Hippocampal formation (tissue), 2 donors: ENCODE results near the gene TRIM44.
"Not testable (repeated sequence)": the region's sequence is repeated elsewhere in the genome, so short reads cannot be mapped to it uniquely, and the experiment has no call there.

Source experiments
- DNase-seq, 2 donors: peaks; one replicate each; lab custom pipeline; 2025; lab: John Stamatoyannopoulos, UW

TRIM44 gene

DNA sequence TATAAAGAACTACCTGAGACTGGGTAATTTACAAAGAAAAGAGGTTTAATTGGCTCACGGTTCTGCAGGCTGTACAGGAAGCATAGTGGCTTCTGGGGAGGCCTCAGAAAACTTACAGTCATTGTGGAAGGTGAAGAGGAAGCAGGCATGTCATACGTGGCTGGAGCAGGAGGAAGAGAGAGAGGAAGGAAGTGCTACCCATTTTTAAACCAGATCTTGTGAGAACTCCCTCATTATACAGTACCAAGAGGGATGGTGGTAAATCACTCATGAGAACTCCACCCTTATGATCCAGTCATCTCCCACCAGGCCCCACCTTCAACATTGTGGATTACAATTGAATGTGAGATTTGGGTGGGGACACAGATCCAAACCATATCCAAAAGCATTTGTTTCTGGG, 53.1 kb downstream of the TRIM44 start:
- not testable (repeated sequence) for DNase-seq

DNA sequence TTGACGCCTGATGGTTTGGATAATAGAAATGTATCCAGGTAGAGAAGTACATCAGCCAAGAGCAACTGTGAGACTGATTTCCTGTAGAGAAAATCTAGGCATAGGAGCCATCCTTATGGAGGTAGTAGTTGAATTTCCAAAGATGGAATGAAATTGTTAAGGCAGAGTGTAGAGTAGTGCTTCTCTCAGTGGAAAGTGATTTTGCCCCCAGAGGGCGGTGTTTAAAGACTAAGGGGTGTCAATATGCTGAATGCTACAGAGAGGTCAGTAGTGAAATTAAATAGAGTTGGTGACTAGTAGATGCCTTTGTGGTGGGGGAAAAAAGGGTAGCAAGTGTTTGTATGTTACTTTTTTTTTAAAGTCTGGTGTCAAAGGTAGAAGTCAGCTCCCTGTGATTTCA, 54.5 kb downstream of the TRIM44 start:
- DNase-seq, result no peak

DNA sequence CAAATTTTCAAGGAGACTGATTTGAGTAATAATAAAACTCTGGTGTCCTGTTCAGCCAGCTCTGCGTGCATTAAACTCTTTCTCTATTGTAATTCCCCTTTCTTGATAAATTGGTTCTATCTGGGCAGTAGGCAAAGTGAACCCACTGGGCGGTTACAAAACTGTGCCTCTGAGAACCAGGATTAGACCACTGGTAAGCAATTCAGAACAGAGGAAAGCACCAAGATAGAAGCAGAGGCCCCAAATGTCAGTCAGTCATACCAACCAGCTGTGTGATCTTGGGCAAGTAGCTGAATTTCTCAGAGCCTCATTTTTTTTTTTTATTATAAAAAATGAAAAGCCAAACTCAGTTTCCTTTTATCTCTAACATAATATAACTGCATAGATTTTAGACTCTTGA, 54.9 kb downstream of the TRIM44 start:
- no peak for DNase-seq

DNA sequence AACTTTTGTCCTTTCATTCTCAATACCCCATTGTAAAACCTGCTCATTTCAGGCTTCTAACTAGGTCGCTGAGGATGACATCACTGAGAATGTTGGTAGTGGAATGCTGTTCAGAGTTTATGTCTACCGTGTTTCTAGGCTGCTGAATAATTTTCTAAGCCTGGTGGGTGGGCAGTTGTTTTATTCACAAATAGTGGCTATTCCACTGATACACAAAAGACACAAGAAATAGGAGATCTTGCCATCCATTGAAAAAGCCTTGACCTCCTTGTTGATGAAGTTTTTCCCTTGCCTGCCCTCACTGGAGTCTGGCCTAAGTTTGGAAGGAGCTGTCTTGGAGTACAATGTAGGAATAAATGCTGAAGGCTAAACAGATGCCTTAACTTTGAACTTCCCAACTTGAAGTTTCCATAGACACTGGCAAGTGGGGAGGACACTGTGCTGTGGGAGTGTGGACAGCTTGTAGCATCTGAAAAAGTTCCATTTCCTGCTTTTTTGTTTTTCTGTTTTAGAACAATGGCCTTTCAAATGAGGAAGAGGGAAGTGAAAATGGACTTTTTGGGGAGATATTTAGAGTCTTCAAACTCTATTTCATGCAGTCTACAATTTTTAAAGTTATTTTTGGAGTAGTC, 59.2 kb downstream of the TRIM44 start:
- DNase-seq, result peak in 1 of 2 donors; percentile 20

DNA sequence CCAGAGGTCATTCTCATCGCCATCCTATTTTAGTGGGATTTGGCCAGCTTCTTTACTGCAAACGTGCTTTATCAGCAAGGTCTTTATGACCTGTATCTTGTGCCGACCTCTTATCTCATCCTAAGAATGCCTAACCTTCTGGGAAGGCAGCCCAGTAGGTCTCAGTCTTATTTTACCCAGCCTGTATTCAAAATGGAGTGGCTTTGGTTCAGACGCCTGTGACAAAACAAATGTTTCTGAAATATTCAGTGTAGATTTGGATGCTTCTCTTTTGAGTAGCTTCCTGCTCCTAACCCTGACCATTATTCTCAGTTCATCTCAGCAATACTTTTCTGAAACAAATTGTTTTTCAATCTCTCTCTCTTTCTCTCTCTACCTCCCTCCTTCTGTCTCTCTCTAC, 60.1 kb downstream of the TRIM44 start:
- no peak for DNase-seq

DNA sequence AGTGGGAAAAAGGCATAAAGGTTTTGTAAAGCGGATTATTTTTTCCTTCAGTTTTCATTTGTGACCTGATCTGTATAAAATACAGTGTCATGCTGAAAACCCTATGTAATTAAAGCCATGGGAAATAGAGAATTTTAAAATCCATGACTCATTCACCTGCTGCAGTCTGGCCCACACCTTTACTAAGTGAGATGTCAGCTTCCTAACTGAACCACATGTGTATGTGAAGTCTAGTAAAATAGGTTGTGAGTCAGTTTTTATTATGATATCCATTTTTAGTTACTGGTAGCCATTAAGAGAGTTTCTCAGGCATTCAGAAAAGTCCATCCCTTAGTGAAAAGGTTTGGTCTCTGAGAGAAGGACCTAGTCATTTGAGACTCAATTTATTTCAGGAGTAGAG, 60.9 kb downstream of the TRIM44 start:
- no peak for DNase-seq

DNA sequence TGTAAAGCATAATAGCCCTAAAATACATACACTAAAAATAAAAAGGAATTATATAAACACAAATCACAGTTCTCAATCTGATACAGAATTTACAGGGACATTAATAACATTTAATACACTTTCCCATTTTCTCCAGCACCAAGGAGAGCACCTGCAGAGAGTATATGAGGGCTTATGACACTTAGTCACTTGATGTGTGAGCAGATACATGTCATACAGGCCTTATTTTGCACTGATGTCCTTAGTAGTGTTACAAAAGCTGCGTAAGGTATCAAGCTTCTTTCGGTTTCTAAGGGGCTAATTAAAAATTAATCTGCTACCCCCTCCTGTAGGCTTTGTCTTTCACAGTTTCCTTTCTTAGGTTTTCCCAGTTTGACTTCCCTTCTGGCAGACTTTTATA, 61.3 kb downstream of the TRIM44 start:
- DNase-seq, result no peak

DNA sequence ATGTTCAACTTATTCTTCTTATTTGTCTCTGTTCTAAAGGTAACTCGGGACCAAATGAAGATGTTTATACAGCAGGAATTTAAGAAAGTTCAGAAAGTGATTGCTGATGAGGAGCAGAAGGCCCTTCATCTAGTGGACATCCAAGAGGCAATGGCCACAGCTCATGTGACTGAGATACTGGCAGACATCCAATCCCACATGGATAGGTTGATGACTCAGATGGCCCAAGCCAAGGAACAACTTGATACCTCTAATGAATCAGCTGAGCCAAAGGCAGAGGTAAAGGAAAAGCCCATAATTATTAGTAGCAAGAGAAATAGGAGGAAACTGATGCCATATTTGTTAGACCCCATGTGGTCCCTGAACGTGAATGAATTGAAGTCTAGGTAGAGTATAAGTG, 63.3 kb downstream of the TRIM44 start:
- DNase-seq, result no peak

DNA sequence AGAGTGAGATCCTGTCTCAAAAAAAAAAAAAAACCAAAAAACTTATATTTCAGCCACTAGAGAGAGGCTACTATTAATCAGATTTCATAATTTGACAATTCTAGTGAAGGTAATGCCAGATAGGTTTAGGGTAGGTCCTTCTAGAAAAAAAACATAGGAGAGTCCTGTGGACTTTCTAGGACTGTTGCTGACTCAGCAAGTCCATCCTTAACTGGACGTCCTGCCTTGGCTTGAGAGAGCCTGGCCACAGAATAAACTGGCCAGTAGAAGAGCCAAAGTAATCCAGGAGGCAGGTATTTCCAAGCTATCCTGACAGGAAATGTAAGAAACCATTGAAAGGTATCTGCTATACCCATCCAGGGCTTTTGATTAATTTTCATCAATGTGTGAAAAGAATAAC, 64.6 kb downstream of the TRIM44 start:
- no peak for DNase-seq

DNA sequence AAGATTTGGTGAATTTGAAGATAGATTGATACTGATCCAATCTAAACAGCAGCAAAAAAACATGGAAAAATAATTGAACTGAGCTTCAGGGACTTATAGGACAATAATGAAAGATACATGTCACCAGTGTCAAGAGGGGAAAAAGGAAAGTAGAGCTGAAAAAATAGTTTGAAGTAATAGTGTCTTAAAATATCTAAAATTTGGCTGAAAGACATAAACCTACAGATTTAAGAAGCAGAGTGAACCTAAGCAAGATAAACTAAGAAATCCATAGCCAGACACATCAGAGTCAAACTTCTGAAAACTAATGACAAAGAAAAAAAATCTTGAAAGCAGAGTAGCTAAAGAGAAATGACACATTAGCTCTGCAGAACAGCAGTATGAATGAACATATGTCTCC, 67.7 kb downstream of the TRIM44 start:
- DNase-seq, result no peak

DNA sequence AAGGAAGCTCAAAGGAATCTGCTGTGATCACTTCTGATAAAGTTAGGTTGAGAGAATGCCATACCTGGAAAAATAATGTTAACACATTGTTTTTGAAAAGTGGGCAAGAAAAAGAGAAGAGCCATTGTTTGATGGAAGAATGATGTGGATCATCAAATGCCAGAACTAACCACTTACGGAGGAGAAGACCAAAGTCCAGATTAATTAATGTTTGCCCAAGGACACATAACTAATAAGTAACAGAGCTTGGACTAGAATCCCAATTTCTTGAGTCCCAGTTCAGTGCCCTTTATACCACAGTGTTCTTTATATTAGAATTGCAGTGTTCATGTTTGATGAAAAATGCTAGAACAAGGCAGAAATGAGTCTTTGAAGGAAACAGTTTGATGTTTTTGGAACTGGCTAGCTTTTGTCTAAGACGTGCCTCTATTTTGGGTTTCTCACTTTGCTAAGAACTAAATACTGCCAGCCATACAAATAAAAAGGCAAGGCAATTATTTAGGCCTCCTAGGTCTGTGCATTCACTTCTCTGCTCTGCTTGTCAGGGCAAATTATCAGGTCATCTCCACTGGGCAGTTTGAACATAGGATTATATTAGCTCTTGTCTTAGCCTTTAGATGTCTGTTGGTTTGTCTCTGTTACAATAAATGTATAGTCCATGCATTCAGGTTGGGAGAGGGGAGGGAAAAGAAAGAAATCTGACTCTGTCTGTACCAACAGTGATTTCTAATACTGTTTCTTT, 72.3 kb downstream of the TRIM44 start:
- DNase-seq, result no peak

DNA sequence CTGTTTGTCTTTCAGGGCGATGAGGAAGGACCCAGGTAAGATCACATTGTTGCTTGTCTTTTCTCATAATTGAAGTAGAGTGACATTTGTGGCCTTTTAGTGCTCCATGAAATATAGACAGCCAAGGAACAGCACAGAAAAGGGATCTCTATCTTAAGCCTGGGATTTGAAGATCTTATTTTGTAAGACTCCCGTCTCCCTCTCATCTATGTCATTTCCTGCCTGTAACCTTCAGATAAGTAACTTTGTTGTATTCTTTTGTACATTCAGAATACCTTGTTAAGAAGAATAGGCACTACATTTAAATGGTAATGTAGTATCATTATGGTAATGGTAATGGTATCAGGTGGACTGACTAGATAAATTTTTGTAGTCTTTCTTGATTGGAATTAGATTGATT, 72.8 kb downstream of the TRIM44 start:
- DNase-seq, result no peak

DNA sequence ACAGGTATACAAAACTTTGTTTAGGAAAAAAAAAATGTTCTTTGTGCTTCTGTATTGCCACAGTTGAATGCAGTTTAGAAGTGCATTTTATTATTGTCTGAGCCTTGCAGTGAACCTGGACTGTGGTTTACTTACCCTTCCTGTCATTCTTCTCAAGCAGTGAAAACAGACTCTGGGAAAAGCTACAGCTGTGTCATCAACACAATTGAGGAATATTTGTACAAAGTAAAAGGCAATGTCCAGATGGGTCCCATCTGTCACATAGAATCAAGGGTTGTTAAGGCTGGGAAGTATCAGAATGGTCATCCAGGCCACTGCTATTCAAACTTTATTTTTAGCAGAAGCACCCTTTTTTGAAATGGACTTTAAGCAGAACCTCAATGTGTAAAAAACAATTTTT, 73.3 kb downstream of the TRIM44 start:
- DNase-seq, result no peak

DNA sequence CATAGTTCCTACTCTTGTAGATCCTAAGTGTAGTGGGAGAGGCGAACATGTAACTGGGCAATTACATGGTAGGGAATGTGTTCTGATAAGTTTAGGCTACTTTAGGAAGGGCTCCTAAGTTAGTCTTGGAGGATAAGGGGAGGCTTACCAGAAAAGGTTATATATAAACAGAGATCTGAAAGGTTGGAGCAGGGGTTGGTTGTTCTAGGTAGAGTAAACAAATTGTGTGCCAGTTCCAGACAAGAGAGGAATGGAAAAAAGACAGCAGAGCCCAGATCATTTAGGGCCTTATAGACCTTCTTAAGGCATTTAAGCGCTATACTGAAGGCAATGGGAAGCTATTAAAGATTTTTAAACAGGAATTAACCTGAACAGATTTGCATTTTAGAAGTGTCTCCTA, 74.4 kb downstream of the TRIM44 start:
- no peak for DNase-seq

DNA sequence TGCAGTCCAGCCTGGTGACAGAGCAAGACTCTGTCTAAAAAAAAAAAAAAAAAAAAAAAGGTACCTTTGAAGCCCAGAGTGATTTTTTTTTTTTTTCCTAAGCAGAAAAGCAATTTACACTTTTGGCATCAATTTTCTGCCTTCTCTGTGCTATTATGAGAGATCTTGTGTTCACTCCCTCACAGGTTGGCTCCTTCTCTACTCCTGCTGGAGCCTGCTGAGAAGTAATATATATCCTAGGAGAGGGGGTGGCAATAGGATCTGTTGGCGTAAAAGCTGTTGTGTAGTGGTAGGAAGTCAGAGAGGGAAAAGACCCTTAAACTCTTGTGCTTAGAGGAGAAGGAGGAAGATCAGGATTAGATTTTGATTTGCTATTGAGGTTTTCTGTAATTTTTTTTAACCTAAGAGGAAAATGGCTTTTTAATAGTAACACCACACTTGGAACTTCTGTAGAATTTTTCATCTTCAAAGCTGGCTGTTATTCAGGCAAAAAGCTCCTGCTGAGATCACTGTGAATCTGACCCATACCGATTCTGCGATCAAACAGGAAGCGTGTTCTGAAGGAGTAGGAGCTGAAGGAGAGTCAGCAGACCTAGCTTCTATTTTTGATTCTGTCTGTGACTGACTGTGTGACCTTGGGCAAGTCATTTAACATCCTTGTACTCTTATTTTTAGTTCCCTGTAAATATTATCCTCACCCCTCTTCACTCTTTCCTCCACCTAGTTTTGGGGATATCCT, 77.7 kb downstream of the TRIM44 start:
- DNase-seq, result peak in 1 of 2 donors; percentile 31

DNA sequence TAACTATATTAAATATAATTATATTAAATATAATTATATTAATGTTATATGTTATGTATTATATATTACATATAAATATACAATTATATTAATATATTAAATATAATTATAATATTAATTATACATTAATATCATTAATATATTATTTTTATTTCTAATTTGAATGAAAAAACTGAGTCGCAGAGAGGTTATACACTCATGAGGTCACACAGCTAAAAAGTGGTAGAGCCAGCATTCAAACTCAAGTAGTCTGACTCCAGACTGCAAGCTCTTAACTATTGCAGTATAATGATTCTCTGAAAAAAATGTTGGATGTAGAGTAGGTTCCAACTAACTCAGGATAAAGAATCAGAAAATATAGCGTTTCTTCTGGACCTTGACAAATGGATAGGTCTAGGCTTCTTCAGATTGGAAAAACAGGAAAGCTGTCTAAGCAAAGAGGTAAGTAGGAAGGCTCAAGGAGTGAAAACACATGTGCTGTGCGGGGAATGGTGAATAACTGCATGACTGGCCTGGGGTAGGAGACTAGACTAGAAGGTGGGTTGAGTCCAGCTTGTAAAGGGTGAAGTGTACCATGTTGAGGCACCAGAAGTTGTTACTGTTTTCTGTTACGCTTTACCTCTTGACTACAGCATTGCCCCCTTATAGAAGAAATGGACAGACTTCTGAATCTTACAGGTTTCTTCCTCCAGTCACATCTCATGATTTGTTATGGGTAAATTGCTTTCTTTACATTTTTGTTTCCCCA, 80.3 kb downstream of the TRIM44 start:
- DNase-seq, result no peak

DNA sequence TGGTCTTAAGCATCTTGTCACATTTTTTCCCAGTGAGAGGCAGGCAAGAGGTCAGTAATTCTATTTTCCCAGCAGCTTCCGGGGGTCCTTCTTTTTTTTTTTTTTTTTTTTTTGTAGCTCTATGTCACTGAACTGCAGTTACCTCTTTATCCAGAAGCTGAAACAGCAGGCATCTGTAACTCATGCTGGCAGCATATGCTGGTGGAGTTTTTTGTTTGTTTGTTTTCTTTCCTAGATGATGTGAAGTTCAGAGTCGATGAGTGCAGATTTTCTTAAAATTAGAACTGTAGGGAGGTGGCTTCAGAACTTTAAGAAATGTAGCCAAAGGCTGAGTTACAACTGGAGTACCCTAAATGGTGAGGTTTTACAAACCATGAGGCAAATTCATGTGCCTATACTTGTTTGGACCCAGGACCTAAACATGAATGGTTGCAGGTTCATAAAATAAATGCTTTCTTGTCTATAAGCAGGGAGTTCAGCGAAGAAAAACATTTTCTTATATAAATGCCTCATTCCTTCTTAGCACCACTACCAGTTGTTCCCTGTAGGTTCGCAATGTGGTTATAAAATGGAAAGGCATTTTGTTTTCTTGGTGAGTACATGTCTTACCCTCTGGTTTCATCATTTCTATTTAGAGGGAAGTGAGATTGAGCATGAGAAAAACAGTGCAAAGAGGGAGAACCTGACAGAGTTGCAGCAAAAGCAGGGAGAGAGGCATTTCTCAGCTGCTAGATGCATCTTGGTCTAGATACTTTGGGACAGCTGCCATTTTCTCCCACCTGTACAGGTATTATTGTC, 84.0 kb downstream of the TRIM44 start:
- no peak for DNase-seq

DNA sequence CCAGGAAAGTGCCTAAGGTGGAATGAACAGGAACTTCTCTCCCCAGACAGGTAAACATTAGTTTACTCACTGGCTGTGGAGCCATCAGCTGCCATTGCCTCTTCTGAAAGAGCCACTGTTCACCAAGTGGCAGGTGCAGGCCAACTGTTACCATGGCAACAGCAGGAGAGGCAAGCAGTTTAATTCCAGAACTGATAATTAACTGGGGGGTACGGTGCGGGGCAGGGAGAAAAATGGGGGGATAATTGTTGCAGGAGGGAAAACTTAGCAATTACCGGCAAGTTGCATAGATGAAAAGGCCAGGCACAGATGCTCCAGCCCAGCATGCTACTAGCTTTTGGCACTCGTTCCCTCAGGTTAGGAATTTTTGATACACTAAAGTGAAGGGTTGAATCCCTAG, 85.1 kb downstream of the TRIM44 start:
- no peak for DNase-seq

DNA sequence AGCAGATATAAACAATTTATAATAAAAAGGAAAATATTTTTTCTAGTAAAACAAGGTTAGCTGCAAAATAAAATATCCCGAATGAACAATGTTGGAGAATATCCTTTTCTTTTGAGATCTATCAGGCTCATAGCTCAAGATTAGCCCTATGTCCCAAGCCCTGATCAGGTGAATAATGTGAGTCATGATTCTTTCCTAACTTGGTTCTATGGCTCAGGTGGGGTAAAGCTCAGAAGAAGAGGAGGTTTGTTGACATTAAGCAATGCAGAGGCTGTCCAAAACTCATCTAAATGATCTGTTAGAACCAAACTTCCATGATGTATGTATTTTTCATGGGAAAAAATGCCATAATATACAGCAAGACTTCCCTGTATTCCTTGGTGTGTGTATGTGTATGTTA, 86.1 kb downstream of the TRIM44 start:
- no peak for DNase-seq

DNA sequence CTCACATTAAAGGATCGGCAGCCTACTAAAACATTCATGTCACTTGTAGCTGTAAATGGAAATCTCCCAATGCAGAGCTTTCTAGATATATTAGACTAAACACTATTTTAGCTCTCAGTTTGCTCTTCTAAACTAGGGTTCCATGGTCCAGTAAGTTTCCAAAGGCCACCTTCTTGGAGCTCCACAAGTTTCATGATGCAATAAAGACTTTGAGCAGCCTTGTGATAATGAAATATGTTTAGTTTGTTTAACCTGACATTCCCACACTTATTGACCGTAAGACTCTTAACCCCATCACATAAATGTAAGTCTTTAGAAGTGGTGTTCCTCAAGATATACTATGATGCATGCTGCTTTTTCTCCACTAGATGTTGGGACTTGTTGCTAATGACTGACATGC, 87.7 kb downstream of the TRIM44 start:
- DNase-seq, result no peak

DNA sequence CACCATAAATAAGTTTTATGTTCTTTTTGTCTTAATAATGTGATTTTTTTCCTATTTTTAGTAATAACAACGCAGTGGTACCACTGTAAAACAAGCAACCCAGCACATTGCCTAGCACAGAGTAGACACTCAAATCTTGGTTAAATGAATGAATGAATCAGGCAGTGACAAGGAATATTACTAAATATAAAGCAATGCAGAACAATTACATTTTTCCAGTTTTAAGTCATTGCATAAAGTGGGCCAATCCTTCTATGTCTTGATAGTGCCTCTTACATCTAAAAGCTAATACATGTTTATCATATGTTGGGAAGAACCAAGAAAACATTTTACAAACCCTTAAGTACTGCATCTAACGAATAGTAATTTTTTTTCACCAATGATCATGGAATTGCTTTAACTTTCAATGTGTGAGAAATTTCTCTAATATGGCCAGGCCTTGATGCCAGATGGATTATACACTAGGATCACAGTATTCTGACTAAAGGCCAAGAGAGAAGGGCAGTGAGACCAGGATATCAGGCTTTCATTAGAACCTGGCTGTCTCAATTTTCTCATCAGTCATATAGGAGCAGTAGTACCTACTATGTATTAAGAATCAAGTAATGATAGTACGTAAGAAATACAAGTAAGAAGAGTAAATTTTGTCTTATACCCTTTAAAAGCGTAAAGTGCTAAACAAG, 88.5 kb downstream of the TRIM44 start:
- no peak for DNase-seq
